Neural cell (in vitro differentiated cells): Measurements from ENCODE around the gene ABCG5.

ENCODE experiments used
- CTCF ChIP-seq: fragments of 450-650 bp; IDR thresholded peaks from 2 replicates; pipeline ENCODE4 v1.5.1; 2014; ENCODE audit warnings: antibody characterized with exemption, mild to moderate bottlenecking, moderate library complexity; ENCODE audit not compliant: poor library complexity, severe bottlenecking
- EP300 ChIP-seq: fragments of 450-650 bp; conservative IDR thresholded peaks from 2 replicates; pipeline ENCODE4 v1.6.1; 2014; ENCODE audit warnings: antibody characterized with exemption, mild to moderate bottlenecking, moderate library complexity; ENCODE audit not compliant: poor library complexity, severe bottlenecking
- EZH2 ChIP-seq: fragments of 200-600, 300-800 bp; shearing (Covaris generic), sonication (generic); IDR thresholded peaks from 2 replicates; pipeline ENCODE4 v1.6.1; 2014; ENCODE audit warnings: antibody characterized with exemption, low read length, borderline replicate concordance, mild to moderate bottlenecking; ENCODE audit not compliant: insufficient read depth, poor library complexity, severe bottlenecking
- POLR2AphosphoS5 ChIP-seq: IDR thresholded peaks from 2 replicates; pipeline ENCODE4 v1.6.1; 2012
- REST ChIP-seq: IDR thresholded peaks from 2 replicates; pipeline ENCODE4 v1.6.1; 2012; ENCODE audit warnings: borderline replicate concordance

- TF ChIP-seq CTCF (no peak), REST (no peak), EP300 (no peak), EZH2 (no peak), POLR2AphosphoS5 (no peak)
These were observed 4.2 kb upstream of the ABCG5 start for GRCh38 chr2:43842866-43843226.
